H1 (cell line): Measurements from ENCODE around the gene ANKRD60.

Experiments
- NRF1 ChIP-seq: IDR thresholded peaks from 2 replicates; pipeline ENCODE4 v1.6.1; 2011; ENCODE audit warnings: mild to moderate bottlenecking, low read depth, low read length, improper control_type of control experiment
- TF ChIP-seq, protein P1 (sequence below), 3 experiments: IDR thresholded peaks; 1 replicate in 2 of 3; 2 replicates in 1 of 3; pipeline versions ENCODE4 v1.5.1 to v1.6.1; 2011; ENCODE audit warnings: low read length in 3 of 3, mild to moderate bottlenecking in 3 of 3, inconsistent platforms in 2 of 3, low read depth in 1 of 3, moderate library complexity in 1 of 3; ENCODE audit not compliant: insufficient read depth in 1 of 3; ENCODE audit errors: control extremely low read depth in 1 of 3
- TF ChIP-seq, protein P2 (sequence below): IDR thresholded peaks from 2 replicates; pipeline ENCODE4 v1.6.1; 2012; ENCODE audit warnings: inconsistent platforms

DNA sequence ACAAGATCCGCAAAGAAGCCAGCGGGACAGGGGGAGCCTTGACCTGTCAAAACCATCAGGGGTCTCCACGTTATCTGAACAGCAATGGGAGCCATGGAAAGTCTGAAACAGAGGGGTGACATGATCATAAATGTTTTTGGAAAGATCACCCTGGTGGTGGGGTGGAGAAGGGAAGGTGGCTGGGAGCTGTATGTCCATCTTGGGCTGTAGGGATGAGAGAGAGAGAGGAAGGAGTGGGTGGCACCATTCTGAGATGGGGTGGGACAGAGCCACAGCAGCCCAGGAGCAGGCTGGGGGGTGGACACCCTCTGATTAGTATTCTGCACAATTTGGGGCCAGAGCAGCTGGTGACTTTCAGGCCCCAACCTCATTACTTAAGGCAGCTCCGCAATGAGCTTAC lies 30.1 kb downstream of the ANKRD60 start:
- TF ChIP-seq NRF1 = no peak
- TF ChIP-seq, protein P1, sequence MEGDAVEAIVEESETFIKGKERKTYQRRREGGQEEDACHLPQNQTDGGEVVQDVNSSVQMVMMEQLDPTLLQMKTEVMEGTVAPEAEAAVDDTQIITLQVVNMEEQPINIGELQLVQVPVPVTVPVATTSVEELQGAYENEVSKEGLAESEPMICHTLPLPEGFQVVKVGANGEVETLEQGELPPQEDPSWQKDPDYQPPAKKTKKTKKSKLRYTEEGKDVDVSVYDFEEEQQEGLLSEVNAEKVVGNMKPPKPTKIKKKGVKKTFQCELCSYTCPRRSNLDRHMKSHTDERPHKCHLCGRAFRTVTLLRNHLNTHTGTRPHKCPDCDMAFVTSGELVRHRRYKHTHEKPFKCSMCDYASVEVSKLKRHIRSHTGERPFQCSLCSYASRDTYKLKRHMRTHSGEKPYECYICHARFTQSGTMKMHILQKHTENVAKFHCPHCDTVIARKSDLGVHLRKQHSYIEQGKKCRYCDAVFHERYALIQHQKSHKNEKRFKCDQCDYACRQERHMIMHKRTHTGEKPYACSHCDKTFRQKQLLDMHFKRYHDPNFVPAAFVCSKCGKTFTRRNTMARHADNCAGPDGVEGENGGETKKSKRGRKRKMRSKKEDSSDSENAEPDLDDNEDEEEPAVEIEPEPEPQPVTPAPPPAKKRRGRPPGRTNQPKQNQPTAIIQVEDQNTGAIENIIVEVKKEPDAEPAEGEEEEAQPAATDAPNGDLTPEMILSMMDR (IDR thresholded peaks at IDR 0.05; ENCODE audit: control extremely low read depth in 1 of 3, insufficient read depth in 1 of 3, low read depth in 1 of 3, low read length in 3 of 3) = no peak
- TF ChIP-seq, protein P2, sequence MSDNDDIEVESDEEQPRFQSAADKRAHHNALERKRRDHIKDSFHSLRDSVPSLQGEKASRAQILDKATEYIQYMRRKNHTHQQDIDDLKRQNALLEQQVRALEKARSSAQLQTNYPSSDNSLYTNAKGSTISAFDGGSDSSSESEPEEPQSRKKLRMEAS = no peak
